RWPE2 (cell line): ENCODE measurements around the gene CEP89.

Experiments used
- ATAC-seq: fragments of 200-7000 bp; cut with Tn5 transposase; 3 replicates; pipeline ENCODE4 v1.9.1; 2021; ENCODE audit warnings: low read depth
- DNase-seq: peaks from one replicate; pipeline ENCODE4 v3.0.0-alpha.2; 2020; ENCODE audit warnings: low spot score
- H3K27ac ChIP-seq: fragments of 450-650 bp; 2 replicates; pipeline ENCODE4 v1.5.1; 2017; ENCODE audit warnings: mild to moderate bottlenecking; ENCODE audit not compliant: poor library complexity, severe bottlenecking
- H3K27me3 ChIP-seq: fragments of 250-450 bp; sonication (Bioruptor Pico); 2 replicates; pipeline ENCODE4 v1.5.1; 2021; ENCODE audit warnings: mild to moderate bottlenecking, moderate library complexity; ENCODE audit not compliant: insufficient read depth, poor library complexity, severe bottlenecking
- H3K36me3 ChIP-seq: fragments of 250-450 bp; sonication (Bioruptor Pico); 2 replicates; pipeline ENCODE4 v1.5.1; 2020; ENCODE audit warnings: low read depth, mild to moderate bottlenecking, moderate library complexity
- H3K4me1 ChIP-seq: fragments of 250-450 bp; sonication (Bioruptor Pico); 2 replicates; pipeline ENCODE4 v1.5.1; 2021; ENCODE audit warnings: mild to moderate bottlenecking, moderate library complexity; ENCODE audit not compliant: insufficient read depth, poor library complexity, severe bottlenecking
- H3K4me3 ChIP-seq: fragments of 250-450 bp; sonication (Bioruptor Pico); 2 replicates; pipeline ENCODE4 v1.5.1; 2021; ENCODE audit warnings: mild to moderate bottlenecking, moderate library complexity; ENCODE audit not compliant: severe bottlenecking
- H3K9me3 ChIP-seq: fragments of 250-450 bp; sonication (Bioruptor Pico); 2 replicates; pipeline ENCODE4 v1.5.1; 2021; ENCODE audit warnings: mild to moderate bottlenecking, moderate library complexity; ENCODE audit not compliant: severe bottlenecking
- CTCF ChIP-seq: fragments of 450-650 bp; IDR thresholded peaks from one replicate; pipeline ENCODE4 v1.5.1; 2017; ENCODE audit warnings: mild to moderate bottlenecking, moderate library complexity; ENCODE audit not compliant: poor library complexity, severe bottlenecking

Gene CEP89

GRCh38 chr19:32914879-32915660 lies 56.7 kb downstream of the CEP89 start:
- H3K27me3 ChIP-seq: no peaks in the 10 kb centered on the region
- ATAC-seq (no peak), DNase-seq (no peak)
- peaks cover 32% of the 10 kb centered on the region for H3K36me3 ChIP-seq
- H3K4me1 ChIP-seq: no peaks in the 10 kb centered on the region
- H3K9me3 ChIP-seq: no peaks in the 10 kb centered on the region
- no peak overlapping the region for H3K4me3 ChIP-seq
- no peak for TF ChIP-seq CTCF
- no peak overlapping the region for H3K27ac ChIP-seq

GRCh38 chr19:32911467-32911866 lies 60.3 kb downstream of the CEP89 start:
- no peak overlapping the region for H3K27ac ChIP-seq
- DNase-seq (no peak), ATAC-seq (no peak)
- H3K4me3 ChIP-seq: no peak overlapping the region
- no peak for TF ChIP-seq CTCF
- no peaks in the 10 kb centered on the region for H3K9me3 ChIP-seq
- peaks cover 27% of the 10 kb centered on the region for H3K36me3 ChIP-seq
- H3K27me3 ChIP-seq: no peaks in the 10 kb centered on the region
- H3K4me1 ChIP-seq: no peaks in the 10 kb centered on the region

- Histone ChIP-seq H3K27ac (no peak overlapping the region), H3K36me3 (peaks cover 24% of the 10 kb centered on the region), H3K9me3 (peaks cover 2% of the 10 kb centered on the region), H3K4me1 (no peaks in the 10 kb centered on the region), H3K27me3 (no peaks in the 10 kb centered on the region), H3K4me3 (no peak overlapping the region)
- TF ChIP-seq CTCF: no peak
- DNase-seq (no peak), ATAC-seq (no peak)
Measured at GRCh38 chr19:32910874-32911273, 60.9 kb downstream of the CEP89 start.

- Histone ChIP-seq H3K4me3 (no peak overlapping the region), H3K27ac (no peak overlapping the region), H3K27me3 (no peaks in the 10 kb centered on the region), H3K9me3 (peaks cover 2% of the 10 kb centered on the region), H3K36me3 (peaks cover 20% of the 10 kb centered on the region), H3K4me1 (no peaks in the 10 kb centered on the region)
- DNase-seq (no peak), ATAC-seq (no peak)
- TF ChIP-seq CTCF: no peak
Measured at GRCh38 chr19:32910094-32910493, 61.7 kb downstream of the CEP89 start.

- Histone ChIP-seq H3K27me3 (no peaks in the 10 kb centered on the region), H3K4me3 (no peak overlapping the region), H3K9me3 (peaks cover 2% of the 10 kb centered on the region), H3K4me1 (no peaks in the 10 kb centered on the region), H3K27ac (no peak overlapping the region), H3K36me3 (peaks cover 18% of the 10 kb centered on the region)
- ATAC-seq: no peak
- no peak for TF ChIP-seq CTCF
- DNase-seq: no peak
Measured at GRCh38 chr19:32909257-32909656, 62.5 kb downstream of the CEP89 start.
